22Rv1 (cell line): ENCODE data around the gene MYCBPAP.

Source experiments
- CTCF ChIP-seq: fragments of 450-650 bp; IDR thresholded peaks from 2 replicates; pipeline ENCODE4 v1.5.1; 2017; ENCODE audit warnings: mild to moderate bottlenecking
- ZFX ChIP-seq: fragments of 450-650 bp; IDR thresholded peaks from 2 replicates; pipeline ENCODE4 v1.6.1; 2017; ENCODE audit warnings: antibody characterized with exemption, borderline replicate concordance

GRCh38 chr17:50521514-50521913 lies 13.3 kb downstream of the MYCBPAP start:
- TF ChIP-seq CTCF (no peak), ZFX (no peak)
